CMK (cell line): ENCODE data around the gene GLI3.

Experiments used
- DNase-seq: peaks from one replicate; pipeline ENCODE4 v3.0.0-alpha.2; 2010; ENCODE audit warnings: low read depth

GLI3 gene

GRCh38 chr7:42236266-42236975 is 588 bp downstream of the GLI3 start:
- DNase-seq, result no peak

GRCh38 chr7:42235741-42236161 is 1.3 kb downstream of the GLI3 start:
- DNase-seq, result no peak

GRCh38 chr7:42234736-42235135 is 2.3 kb downstream of the GLI3 start:
- no peak for DNase-seq

GRCh38 chr7:42233695-42234331 is 3.2 kb downstream of the GLI3 start:
- no peak for DNase-seq

GRCh38 chr7:42233171-42233570 is 3.8 kb downstream of the GLI3 start:
- DNase-seq, result no peak

- no peak for DNase-seq
These were observed 4.7 kb downstream of the GLI3 start for GRCh38 chr7:42232275-42232674.

- DNase-seq, result no peak
These were observed 5.8 kb downstream of the GLI3 start for GRCh38 chr7:42231043-42231787.

- DNase-seq, result no peak
These were observed 8.9 kb downstream of the GLI3 start for GRCh38 chr7:42227936-42228591.

GRCh38 chr7:42227541-42227935 is 9.5 kb downstream of the GLI3 start:
- no peak for DNase-seq

GRCh38 chr7:42227021-42227420 is 10.0 kb downstream of the GLI3 start:
- DNase-seq, result no peak

- no peak for DNase-seq
These were observed 10.6 kb downstream of the GLI3 start for GRCh38 chr7:42226354-42226941.

GRCh38 chr7:42224391-42225003 is 12.5 kb downstream of the GLI3 start:
- no peak for DNase-seq

- DNase-seq, result no peak
These were observed 14.1 kb downstream of the GLI3 start for GRCh38 chr7:42222891-42223290.

GRCh38 chr7:42222125-42222524 is 14.9 kb downstream of the GLI3 start:
- no peak for DNase-seq

- no peak for DNase-seq
These were observed 15.7 kb downstream of the GLI3 start for GRCh38 chr7:42221304-42221703.

- no peak for DNase-seq
These were observed 17.6 kb downstream of the GLI3 start for GRCh38 chr7:42219447-42219846.

- no peak for DNase-seq
These were observed 18.8 kb downstream of the GLI3 start for GRCh38 chr7:42218248-42218647.

GRCh38 chr7:42217548-42217947 is 19.5 kb downstream of the GLI3 start:
- no peak for DNase-seq

GRCh38 chr7:42217053-42217452 is 20.0 kb downstream of the GLI3 start:
- no peak for DNase-seq

- no peak for DNase-seq
These were observed 22.8 kb downstream of the GLI3 start for GRCh38 chr7:42214060-42214679.

GRCh38 chr7:42213093-42213492 is 23.9 kb downstream of the GLI3 start:
- no peak for DNase-seq
